ENCODE data around the gene RASA3.

DNA sequence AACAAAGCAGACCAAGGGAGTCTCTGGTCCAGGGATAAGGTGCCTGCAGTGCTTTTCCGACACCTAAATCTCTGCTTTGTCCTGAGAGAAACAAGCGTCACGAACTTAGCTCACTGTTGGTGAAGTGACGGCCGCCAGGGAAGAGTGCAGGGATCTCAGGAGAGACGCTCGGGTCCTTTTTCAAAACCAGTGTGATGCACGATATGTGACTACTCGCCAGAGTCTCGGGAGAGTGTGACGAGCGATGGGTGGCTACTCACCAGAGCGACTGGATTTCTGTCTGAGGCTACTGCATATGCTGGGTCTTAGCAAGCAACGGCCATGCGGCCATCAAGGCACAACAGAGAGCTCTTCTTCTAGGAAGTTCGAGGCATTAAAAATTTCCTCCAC, 30.1 kb upstream of the RASA3 start:
- TF ChIP-seq CTCF (conservative IDR thresholded peaks at IDR 0.05; ENCODE audit: low read length) (no peak), EZH2phosphoT487 (IDR thresholded peaks at IDR 0.05; ENCODE audit: borderline replicate concordance, low read depth, low read length) (no peak)
